ENCODE measurements around the gene MX1.
"Not testable (repeated sequence)": the region's sequence is repeated elsewhere in the genome, so short reads cannot be mapped to it uniquely, and the experiment has no call there.

MX1 gene

DNA sequence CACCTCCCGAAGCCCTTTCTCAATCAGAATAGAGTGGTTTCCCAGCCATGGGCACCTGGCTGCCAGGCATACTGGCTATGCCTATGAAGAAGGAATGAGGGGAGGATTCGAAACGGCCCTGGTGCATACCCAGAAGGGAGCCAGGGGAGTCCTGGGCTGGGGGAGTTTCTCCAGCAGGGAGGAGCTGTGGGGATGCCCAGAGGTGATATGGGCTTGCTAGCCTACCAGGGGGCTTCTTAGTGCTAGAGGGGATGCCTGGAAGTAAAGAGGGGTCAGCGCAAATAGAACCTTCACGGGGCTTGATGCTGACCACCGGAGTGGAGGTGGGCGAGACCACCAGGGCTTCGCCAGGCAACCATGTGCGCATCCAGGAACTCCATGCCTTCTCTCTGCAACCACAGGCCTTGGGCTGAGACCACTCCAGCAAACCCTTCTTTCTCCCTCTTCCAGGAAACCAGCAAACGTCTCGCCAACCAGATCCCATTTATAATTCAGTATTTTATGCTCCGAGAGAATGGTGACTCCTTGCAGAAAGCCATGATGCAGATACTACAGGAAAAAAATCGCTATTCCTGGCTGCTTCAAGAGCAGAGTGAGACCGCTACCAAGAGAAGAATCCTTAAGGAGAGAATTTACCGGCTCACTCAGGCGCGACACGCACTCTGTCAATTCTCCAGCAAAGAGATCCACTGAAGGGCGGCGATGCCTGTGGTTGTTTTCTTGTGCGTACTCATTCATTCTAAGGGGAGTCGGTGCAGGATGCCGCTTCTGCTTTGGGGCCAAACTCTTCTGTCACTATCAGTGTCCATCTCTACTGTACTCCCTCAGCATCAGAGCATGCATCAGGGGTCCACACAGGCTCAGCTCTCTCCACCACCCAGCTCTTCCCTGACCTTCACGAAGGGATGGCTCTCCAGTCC, 18.2 kb upstream of the MX1 start:
- Histone ChIP-seq H3K36me3 (ENCODE audit: control insufficient read depth, low read depth, low read length) (no peaks in the 10 kb centered on the region), H3K9me3 (ENCODE audit: control insufficient read depth, low read depth, low read length) (no peaks in the 10 kb centered on the region), H3K27ac (ENCODE audit: low read length) (no peak overlapping the region), H3K27me3 (ENCODE audit: control insufficient read depth, insufficient read depth, low read length) (no peaks in the 10 kb centered on the region), H3K4me1 (ENCODE audit: control insufficient read depth, low read depth, low read length) (peaks cover 3% of the 10 kb centered on the region), H3K4me3 (ENCODE audit: low read length) (no peak overlapping the region), H3K9ac (ENCODE audit: low read length) (no peak overlapping the region)

DNA sequence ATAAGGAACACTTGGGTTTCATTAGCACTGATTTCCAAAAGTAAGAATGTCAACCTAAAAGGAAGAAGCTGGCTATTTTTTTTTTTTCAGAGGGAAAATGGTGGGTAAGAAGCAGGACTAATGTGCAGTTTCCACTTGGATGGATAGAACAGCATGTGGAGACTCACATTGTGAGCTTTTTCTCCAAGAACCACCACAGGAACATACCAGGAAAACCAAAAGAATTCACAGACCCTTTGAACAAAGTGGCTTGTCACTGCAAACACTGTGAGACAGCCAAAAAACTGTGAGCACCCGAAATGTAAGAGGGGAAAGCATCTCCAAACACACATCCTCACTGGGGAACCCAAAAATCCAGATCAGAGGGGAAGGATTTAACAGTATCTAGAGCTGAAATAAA, 15.7 kb upstream of the MX1 start:
- Histone ChIP-seq H3K4me3 (ENCODE audit: low read length) (no peak overlapping the region), H3K4me1 (ENCODE audit: control insufficient read depth, low read depth, low read length) (peaks cover 3% of the 10 kb centered on the region), H3K27me3 (ENCODE audit: control insufficient read depth, insufficient read depth, low read length) (no peaks in the 10 kb centered on the region), H3K9me3 (ENCODE audit: control insufficient read depth, low read depth, low read length) (no peaks in the 10 kb centered on the region), H3K36me3 (ENCODE audit: control insufficient read depth, low read depth, low read length) (no peaks in the 10 kb centered on the region), H3K9ac (ENCODE audit: low read length) (no peak overlapping the region), H3K27ac (ENCODE audit: low read length) (no peak overlapping the region)

DNA sequence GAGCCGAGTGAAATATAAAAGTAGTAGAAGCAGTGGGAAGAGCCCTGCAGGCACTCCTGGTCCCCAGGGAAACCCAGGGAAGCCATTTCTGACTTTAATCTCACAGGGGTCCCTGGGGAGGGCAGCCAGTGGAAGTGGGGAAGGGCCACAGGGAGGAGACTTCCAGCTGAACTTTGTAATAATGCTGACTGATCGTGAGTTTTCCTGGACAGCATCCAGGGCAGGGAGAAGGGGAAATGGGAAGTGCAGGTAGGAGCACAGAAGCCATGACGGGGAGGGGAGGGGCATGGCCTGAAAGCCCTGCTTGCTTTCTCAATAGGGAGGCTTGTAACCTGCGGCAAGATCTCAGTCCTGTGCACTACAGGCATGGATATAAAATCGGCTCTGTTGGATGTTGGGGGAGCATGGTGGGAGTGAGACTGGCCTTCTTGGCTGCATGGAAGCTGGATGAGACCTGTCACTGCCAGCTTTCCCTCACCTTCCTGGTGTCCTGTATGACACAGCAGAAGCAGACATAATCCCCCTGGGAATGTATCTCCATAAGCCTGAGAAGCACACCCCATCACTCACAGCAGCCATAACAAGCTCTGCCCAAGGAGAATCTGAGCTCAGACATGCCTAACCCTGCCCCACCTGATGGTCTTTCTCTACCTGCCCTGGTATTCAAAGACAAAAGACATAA, 15.1 kb upstream of the MX1 start:
- H3K27ac ChIP-seq (ENCODE audit: low read length): no peak overlapping the region
- no peak overlapping the region for H3K4me3 ChIP-seq (ENCODE audit: low read length)

DNA sequence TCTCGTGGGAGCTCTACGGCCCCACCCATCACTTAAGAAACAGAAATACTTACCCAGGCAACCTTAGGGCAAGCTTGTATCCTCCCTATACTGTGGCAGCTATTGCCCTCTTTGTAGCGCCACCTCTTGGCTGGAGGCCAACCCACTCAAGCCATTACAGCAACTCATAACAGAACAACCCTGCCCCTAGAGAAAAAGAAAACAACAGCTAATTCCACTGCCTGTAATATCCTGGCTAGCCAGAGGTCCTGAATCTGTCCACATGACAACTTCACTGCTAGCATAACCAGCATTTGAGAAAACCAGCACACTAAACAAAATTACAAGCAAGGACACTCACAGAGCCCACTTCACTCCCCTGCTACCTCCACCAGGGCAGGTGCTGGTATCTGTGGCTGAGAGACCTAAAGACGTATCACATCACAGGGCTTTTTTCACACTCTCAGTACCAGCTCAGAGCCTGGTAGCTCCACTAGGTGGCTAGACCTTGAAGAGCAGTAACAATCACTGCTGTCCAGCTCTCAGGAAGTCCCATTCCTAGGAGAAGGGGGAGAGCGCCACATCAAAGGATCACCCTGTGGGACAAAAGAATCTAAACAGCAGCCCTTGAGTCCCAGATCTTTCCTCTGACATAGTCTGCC, 14.5 kb upstream of the MX1 start:
- Histone ChIP-seq H3K4me3 (ENCODE audit: low read length) (no peak overlapping the region), H3K4me1 (ENCODE audit: control insufficient read depth, low read depth, low read length) (peaks cover 3% of the 10 kb centered on the region), H3K27me3 (ENCODE audit: control insufficient read depth, insufficient read depth, low read length) (no peaks in the 10 kb centered on the region), H3K9ac (ENCODE audit: low read length) (no peak overlapping the region), H3K9me3 (ENCODE audit: control insufficient read depth, low read depth, low read length) (no peaks in the 10 kb centered on the region), H3K27ac (ENCODE audit: low read length) (no peak overlapping the region), H3K36me3 (ENCODE audit: control insufficient read depth, low read depth, low read length) (no peaks in the 10 kb centered on the region)

More for the DNA sequence above, 15.1 kb upstream of the MX1 start:
- peaks cover 3% of the 10 kb centered on the region for H3K4me1 ChIP-seq (ENCODE audit: control insufficient read depth, low read depth, low read length)
- H3K9ac ChIP-seq (ENCODE audit: low read length): no peak overlapping the region
- H3K36me3 ChIP-seq (ENCODE audit: control insufficient read depth, low read depth, low read length): no peaks in the 10 kb centered on the region
- no peaks in the 10 kb centered on the region for H3K9me3 ChIP-seq (ENCODE audit: control insufficient read depth, low read depth, low read length)
- H3K27me3 ChIP-seq (ENCODE audit: control insufficient read depth, insufficient read depth, low read length): no peaks in the 10 kb centered on the region

DNA sequence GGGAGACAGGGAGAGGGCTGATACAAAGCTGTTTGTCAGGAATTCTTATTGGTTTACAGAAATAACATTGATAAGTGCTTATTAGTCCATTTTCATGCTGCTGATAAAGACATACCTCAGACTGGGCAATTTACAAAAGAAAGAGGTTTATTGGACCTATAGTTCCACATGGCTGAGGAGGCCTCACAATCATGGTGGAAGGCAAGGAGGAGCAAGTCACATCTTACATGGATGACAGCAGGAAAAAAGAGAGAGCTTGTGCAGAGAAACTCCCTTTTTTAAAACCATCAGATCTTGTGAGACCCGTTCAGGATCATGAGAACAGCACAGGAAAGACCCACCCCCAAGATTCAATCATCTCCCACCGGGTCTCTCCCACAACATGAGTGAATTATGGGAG, 8.5 kb upstream of the MX1 start:
- not testable (repeated sequence) for H3K9ac ChIP-seq (ENCODE audit: low read length)

DNA sequence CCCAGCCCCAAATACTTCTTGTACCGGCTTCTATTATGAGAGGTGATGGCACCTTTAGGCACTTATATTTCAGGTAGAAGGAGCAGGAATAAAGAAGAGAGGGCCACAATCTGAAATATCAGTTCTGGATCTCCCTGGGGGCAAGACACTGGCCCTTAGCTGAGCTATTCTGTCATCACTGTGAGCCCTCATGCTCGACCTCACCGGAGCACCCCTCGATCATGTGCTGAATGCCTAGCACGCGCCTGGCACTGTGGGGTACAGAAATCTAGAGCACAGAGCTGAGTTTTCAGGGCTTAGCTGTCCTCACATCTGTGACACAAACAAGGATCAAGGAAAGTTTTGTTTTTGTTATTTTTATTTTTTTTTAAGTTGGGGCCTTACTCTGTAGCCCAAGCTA, 7.6 kb upstream of the MX1 start:
- Histone ChIP-seq H3K27me3 (ENCODE audit: control insufficient read depth, insufficient read depth, low read length) (peaks cover 11% of the 10 kb centered on the region), H3K36me3 (ENCODE audit: control insufficient read depth, low read depth, low read length) (no peaks in the 10 kb centered on the region), H3K4me1 (ENCODE audit: control insufficient read depth, low read depth, low read length) (peaks cover 7% of the 10 kb centered on the region), H3K4me3 (ENCODE audit: low read length) (no peak overlapping the region), H3K9me3 (ENCODE audit: control insufficient read depth, low read depth, low read length) (no peaks in the 10 kb centered on the region), H3K27ac (ENCODE audit: low read length) (no peak overlapping the region), H3K9ac (ENCODE audit: low read length) (no peak overlapping the region)

More for the DNA sequence above, 8.5 kb upstream of the MX1 start:
- H3K4me1 ChIP-seq (ENCODE audit: control insufficient read depth, low read depth, low read length); H3K27ac ChIP-seq (ENCODE audit: low read length); H3K27me3 ChIP-seq (ENCODE audit: control insufficient read depth, insufficient read depth, low read length); H3K4me3 ChIP-seq (ENCODE audit: low read length); H3K36me3 ChIP-seq (ENCODE audit: control insufficient read depth, low read depth, low read length); H3K9me3 ChIP-seq (ENCODE audit: control insufficient read depth, low read depth, low read length): not testable (repeated sequence)

DNA sequence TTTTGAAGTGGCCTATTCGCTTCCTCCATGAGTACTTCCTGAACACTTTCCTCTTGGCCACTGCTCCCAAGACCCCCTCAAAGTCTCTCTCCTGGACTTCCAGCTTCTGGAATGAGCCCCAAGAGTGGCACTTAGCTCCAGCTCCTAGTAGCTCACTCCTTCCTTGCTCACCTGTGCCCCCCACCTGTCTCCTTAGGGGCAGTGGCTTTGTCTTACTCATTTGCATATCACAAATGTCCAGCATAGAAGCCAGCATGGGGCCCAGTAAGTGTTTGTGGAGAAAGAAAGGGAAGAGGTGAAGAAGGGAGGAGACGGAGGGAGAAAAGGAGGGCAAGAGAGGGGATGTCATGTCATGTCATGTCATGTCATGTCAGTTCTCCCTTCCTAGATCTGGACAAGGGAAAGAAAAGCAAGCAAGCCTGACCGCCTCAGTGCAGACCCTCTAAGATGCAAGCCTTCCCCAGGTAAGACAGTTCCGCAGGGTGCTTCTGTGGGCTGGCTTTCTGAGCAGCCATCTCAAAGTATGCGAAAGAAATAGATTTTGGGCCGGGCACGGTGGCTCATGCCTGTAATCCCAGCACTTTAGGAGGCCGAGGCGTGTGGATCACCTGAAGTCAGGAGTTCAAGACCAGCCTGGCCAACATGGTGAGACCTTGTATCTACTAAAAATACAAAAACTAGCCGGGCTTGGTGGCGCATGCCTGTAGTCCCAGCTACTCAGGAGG, 6.9 kb upstream of the MX1 start:
- no peak overlapping the region for H3K4me3 ChIP-seq (ENCODE audit: low read length)
- H3K36me3 ChIP-seq (ENCODE audit: control insufficient read depth, low read depth, low read length): no peaks in the 10 kb centered on the region
- no peak overlapping the region for H3K9ac ChIP-seq (ENCODE audit: low read length)
- peaks cover 7% of the 10 kb centered on the region for H3K4me1 ChIP-seq (ENCODE audit: control insufficient read depth, low read depth, low read length)
- no peak overlapping the region for H3K27ac ChIP-seq (ENCODE audit: low read length)
- H3K9me3 ChIP-seq (ENCODE audit: control insufficient read depth, low read depth, low read length): no peaks in the 10 kb centered on the region
- H3K27me3 ChIP-seq (ENCODE audit: control insufficient read depth, insufficient read depth, low read length): peaks cover 14% of the 10 kb centered on the region

DNA sequence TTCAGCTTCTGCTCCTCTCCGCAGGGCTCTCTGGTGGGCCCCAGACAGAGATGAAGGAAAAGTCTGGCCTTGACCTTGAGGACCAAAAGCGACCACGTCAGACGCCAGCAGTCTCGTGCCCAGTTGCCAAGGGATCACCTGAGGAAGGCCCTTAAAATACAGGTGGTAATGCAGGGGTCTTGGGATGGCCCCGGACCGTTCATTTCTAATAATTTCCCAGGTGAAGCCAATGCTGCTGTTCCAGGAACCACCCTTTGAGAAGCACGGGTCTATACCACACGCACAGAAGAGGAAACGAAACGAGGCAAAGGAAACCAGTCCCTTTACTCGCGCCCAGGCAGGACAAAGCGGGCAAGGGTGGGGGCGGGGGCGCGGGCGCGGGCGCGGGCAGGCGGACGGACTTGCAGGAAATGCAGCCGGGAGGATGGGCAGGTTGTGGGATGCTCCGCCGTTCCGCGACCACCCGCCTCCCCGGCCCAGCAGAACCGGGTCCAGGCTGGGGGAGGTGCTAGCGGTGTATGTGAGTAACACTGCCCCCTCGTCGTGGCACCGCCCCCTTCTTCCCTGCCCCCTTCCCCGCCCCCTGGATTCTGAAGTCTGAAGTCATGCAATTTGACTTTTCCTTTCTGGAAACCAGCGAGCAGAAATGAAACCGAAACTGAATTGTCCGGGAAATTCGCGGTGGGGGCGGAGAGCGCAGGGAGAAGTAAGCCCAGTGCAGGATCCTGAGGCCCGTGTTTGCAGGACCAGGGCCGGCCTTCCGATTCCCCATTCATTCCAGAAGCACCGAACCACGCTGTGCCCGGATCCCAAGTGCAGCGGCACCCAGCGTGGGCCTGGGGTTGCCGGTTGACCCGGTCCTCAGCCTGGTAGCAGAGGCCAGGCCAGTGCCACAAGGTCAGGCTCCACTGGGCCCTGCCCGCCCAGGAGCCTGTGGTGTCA, 5.8 kb upstream of the MX1 start:
- peaks cover 25% of the 10 kb centered on the region for H3K27me3 ChIP-seq (ENCODE audit: control insufficient read depth, insufficient read depth, low read length)
- no peaks in the 10 kb centered on the region for H3K36me3 ChIP-seq (ENCODE audit: control insufficient read depth, low read depth, low read length)
- H3K27ac ChIP-seq (ENCODE audit: low read length): no peak overlapping the region
- H3K9me3 ChIP-seq (ENCODE audit: control insufficient read depth, low read depth, low read length): no peaks in the 10 kb centered on the region
- peak overlapping the region; percentile 36 for H3K9ac ChIP-seq (ENCODE audit: low read length)
- peak overlapping the region; percentile 66 for H3K4me3 ChIP-seq (ENCODE audit: low read length)
- H3K4me1 ChIP-seq (ENCODE audit: control insufficient read depth, low read depth, low read length): peaks cover 7% of the 10 kb centered on the region

DNA sequence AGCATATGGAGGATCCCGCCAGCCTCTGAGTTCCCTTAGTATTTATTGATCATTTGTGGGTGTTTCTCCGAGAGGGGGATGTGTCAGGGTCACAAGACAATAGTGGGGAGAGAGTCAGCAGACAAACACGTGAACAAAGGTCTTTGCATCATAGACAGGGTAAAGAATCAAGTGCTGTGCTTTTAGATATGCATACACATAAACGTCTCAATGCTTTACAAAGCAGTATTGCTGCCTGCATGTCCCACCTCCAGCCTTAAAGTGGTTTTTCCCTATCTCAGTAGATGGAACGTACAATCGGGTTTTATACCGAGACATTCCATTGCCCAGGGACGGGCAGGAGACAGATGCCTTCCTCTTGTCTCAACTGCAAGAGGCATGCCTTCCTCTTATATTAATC, 5.0 kb upstream of the MX1 start:
- not testable (repeated sequence) for H3K27ac ChIP-seq (ENCODE audit: low read length); H3K4me1 ChIP-seq (ENCODE audit: control insufficient read depth, low read depth, low read length); H3K9ac ChIP-seq (ENCODE audit: low read length); H3K9me3 ChIP-seq (ENCODE audit: control insufficient read depth, low read depth, low read length); H3K36me3 ChIP-seq (ENCODE audit: control insufficient read depth, low read depth, low read length)
- Histone ChIP-seq H3K4me3 (ENCODE audit: low read length) (peak overlapping the region; percentile 66), H3K27me3 (ENCODE audit: control insufficient read depth, insufficient read depth, low read length) (peaks cover 33% of the 10 kb centered on the region)

DNA sequence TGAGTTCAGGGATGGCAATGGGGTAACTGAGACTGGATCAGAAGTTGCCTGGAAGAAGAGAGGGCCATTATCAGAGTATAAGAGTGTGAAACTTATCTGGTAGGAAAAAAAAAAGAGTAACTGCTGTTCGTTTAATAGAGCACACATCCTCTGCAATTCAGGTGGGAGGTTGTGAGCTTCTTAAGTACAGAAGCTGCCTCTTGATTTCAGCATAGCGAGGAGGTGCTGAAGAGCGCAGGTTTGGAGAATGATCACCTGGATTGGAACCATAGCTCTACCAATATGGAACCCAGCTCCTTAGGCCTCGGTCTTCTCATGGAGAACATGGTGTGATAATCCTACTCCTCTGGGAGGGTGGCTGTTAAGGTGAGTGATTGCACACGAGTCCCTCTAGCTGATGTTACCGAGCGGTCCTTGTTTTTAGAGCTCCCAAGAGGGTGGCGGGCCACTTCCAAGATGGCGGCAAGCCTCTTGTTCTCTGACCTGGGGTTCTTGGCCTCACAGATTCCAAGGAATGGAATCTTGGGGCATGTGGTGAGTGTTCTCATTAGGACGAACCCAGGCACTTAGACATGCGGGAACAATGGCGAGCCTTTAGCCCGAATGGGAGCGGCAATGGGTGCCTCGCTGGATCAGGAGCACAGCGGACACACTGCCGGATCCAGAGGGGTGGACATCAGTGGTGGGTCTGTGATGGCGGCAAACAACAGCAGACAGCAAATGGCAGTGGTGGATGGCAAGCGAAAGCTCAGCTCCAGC, 3.3 kb upstream of the MX1 start:
- Histone ChIP-seq H3K4me3 (ENCODE audit: low read length) (no peak overlapping the region), H3K27ac (ENCODE audit: low read length) (no peak overlapping the region), H3K27me3 (ENCODE audit: control insufficient read depth, insufficient read depth, low read length) (peaks cover 50% of the 10 kb centered on the region), H3K4me1 (ENCODE audit: control insufficient read depth, low read depth, low read length) (peaks cover 12% of the 10 kb centered on the region), H3K9ac (ENCODE audit: low read length) (no peak overlapping the region), H3K9me3 (ENCODE audit: control insufficient read depth, low read depth, low read length) (no peaks in the 10 kb centered on the region), H3K36me3 (ENCODE audit: control insufficient read depth, low read depth, low read length) (no peaks in the 10 kb centered on the region)

Data from iPS-18a (cell line).